Measurements from ENCODE around the gene TUBG2. TPM values are rescaled to one million over a fixed set of nuclear protein-coding genes. Genes with fewer than 3 reads are reported as not detected.
"Not testable (repeated sequence)": the region's sequence is repeated elsewhere in the genome, so short reads cannot be mapped to it uniquely, and the experiment has no call there.

Gene TUBG2
- total RNA-seq (19.9 TPM), polyA plus RNA-seq (ENCODE audit: insufficient read depth, low read depth, low replicate concordance) (39.9 TPM)
- long read RNA-seq, donor 1, result 0 reads
- long read RNA-seq, donor 2, partial matches to known transcripts, result 0 of 4 reads
- long read RNA-seq, donor 2, other reads (novel, unspliced or antisense), result 0 of 4 reads
- long read RNA-seq, donor 3, partial matches to known transcripts, result 0 of 3 reads
- long read RNA-seq, donor 3, other reads (novel, unspliced or antisense), result 0 of 3 reads
- long read RNA-seq, donor 4, transcript TUBG2-201 (11 exons, 1,761 nt), result major isoform, 5 of 5 reads
- long read RNA-seq, donor 4, partial matches to known transcripts, result 0 of 5 reads
- long read RNA-seq, donor 4, other reads (novel, unspliced or antisense), result 0 of 5 reads
- long read RNA-seq, donor 5, result 0 reads
- long read RNA-seq, donor 6, result 0 reads
- long read RNA-seq, donor 7, partial matches to known transcripts, result 12 of 23 reads
- long read RNA-seq, donor 7, other reads (novel, unspliced or antisense), result 7 of 23 reads
- long read RNA-seq, donor 8, partial matches to known transcripts, result 0 of 2 reads
- long read RNA-seq, donor 8, other reads (novel, unspliced or antisense), result 0 of 2 reads
- long read RNA-seq, donor 9, result 0 reads
- long read RNA-seq, donor 10, partial matches to known transcripts, result 0 of 3 reads
- long read RNA-seq, donor 10, other reads (novel, unspliced or antisense), result 0 of 3 reads

DNA sequence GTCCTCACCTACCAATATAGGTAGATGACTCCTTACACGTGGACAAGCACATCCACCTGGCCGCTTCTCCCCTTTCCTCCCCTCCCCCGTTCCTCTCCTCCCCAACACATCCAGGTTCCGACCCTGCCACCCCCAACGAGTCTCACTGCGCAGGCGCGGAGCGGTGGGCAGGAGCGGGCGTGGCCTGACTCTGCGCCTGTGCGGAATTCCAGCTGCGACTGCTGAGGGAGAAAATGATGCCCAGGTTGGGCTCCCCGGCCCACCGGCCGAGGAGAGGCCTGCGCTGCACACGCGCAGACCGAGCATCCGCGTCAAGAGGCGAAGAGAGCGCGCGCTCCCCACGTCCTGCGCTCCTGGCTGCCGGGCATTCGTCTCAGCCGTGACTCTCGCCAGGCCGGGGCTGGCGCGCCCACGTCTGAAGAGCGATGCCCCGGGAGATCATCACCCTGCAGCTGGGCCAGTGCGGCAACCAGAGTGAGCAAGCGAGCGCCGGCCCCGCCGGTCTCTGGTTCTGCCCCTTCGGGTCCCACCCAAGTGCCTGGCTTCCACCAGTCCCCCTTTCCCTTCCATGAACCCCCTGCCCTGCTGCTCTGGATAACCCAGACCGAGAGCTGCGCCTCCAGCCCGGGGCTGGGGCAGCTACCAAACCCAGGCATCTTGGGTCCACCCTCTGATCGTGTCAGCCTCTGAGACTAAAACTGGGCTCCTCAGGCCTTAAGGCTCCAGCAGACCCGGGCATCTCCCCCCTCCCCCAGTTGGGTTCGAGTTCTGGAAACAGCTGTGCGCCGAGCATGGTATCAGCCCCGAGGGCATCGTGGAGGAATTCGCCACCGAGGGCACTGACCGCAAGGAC is at the start of gene TUBG2:
TSS of gene TUBG2 (plus strand) at position 206 of the 853 bp plus-strand sequence. CDS start at position 426, 220 bp downstream.
- Histone ChIP-seq H3K36me3 (ENCODE audit: control insufficient read depth in 2 of 3, insufficient read depth in 3 of 3, low read length in 3 of 3) (peaks cover 0 to 3% (median 3%) of the 10 kb centered on the region in 3 donors), H3K27ac (ENCODE audit: low read depth in 2 of 2, low read length in 2 of 2) (peak within 1 kb of the TSS; percentile 45 to 82), H3K27me3 (ENCODE audit: control insufficient read depth, insufficient read depth, low read length) (no peaks in the 10 kb centered on the region), H3K9ac (ENCODE audit: low read length in 3 of 3) (peak within 1 kb of the TSS; percentile 37 to 75 (median 50)), H3K4me3 (ENCODE audit: low read length in 3 of 3) (peak within 1 kb of the TSS; percentile 61 to 87 (median 85)), H3K4me1 (ENCODE audit: control insufficient read depth in 2 of 3, insufficient read depth in 2 of 3, low read depth in 1 of 3, low read length in 3 of 3) (peaks cover 0 to 9% (median 8%) of the 10 kb centered on the region in 3 donors), H3K9me3 (ENCODE audit: control insufficient read depth in 2 of 3, insufficient read depth in 1 of 3, low read length in 3 of 3) (no peaks in the 10 kb centered on the region)
- intact Hi-C loops (cut with DNase I), result no loop called here
- FAIRE-seq, result no peak
- no peak for TF ChIP-seq CTCF (IDR thresholded peaks at IDR 0.05; ENCODE audit: borderline replicate concordance, extremely low read depth, insufficient read depth)
- peak; percentile 96 to 98 (median 97) for DNase-seq

GRCh38 chr17:42609814-42610801 is 49.0 kb upstream of the TUBG2 start:
- intact Hi-C loops (cut with DNase I); FAIRE-seq; H3K4me1 ChIP-seq (ENCODE audit: control insufficient read depth in 2 of 3, insufficient read depth in 2 of 3, low read depth in 1 of 3, low read length in 3 of 3); H3K9me3 ChIP-seq (ENCODE audit: control insufficient read depth in 2 of 3, insufficient read depth in 1 of 3, low read length in 3 of 3); H3K27me3 ChIP-seq (ENCODE audit: control insufficient read depth, insufficient read depth, low read length): not testable (repeated sequence)
- DNase-seq, result peak in 2 of 5 donors; percentile 60 to 87
- Histone ChIP-seq H3K9ac (ENCODE audit: low read length in 3 of 3) (peak overlapping the region; percentile 68 to 74 (median 73)), H3K4me3 (ENCODE audit: low read length in 3 of 3) (peak overlapping the region; percentile 75 to 93 (median 91)), H3K36me3 (ENCODE audit: control insufficient read depth in 2 of 3, insufficient read depth in 3 of 3, low read length in 3 of 3) (peaks cover 2 to 22% (median 14%) of the 10 kb centered on the region in 3 donors), H3K27ac (ENCODE audit: low read depth in 2 of 2, low read length in 2 of 2) (peak overlapping the region; percentile 8 to 51)

DNA sequence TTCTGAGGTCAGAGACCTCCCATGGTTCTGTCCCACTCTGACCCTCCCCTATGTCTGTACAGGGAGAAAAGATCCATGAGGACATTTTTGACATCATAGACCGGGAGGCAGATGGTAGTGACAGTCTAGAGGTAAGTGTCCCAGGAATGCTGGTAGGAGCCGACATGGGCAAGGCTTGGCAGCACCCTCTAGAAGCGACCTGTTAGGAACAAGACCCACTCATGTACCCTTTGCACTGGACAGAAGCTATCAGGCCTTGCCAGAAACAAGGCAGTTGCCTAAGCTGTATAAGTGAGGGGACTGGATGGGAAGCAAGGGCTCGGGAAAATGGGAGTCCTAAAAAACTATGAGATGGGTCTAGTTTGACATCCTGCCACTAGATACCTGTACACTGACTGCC is 47.1 kb upstream of the TUBG2 start:
- Histone ChIP-seq H3K9me3 (ENCODE audit: control insufficient read depth in 2 of 3, insufficient read depth in 1 of 3, low read length in 3 of 3) (no peaks in the 10 kb centered on the region), H3K4me3 (ENCODE audit: low read length in 3 of 3) (no peak overlapping the region), H3K36me3 (ENCODE audit: control insufficient read depth in 2 of 3, insufficient read depth in 3 of 3, low read length in 3 of 3) (peaks cover 2 to 25% (median 19%) of the 10 kb centered on the region in 3 donors), H3K9ac (ENCODE audit: low read length in 3 of 3) (no peak overlapping the region), H3K27me3 (ENCODE audit: control insufficient read depth, insufficient read depth, low read length) (no peaks in the 10 kb centered on the region), H3K27ac (ENCODE audit: low read depth in 2 of 2, low read length in 2 of 2) (no peak overlapping the region), H3K4me1 (ENCODE audit: control insufficient read depth in 2 of 3, insufficient read depth in 2 of 3, low read depth in 1 of 3, low read length in 3 of 3) (peaks cover 0 to 8% (median 6%) of the 10 kb centered on the region in 3 donors)
- no peak for TF ChIP-seq CTCF (IDR thresholded peaks at IDR 0.05; ENCODE audit: borderline replicate concordance, extremely low read depth, insufficient read depth)
- DNase-seq (no peak), FAIRE-seq (no peak)
- intact Hi-C loops (cut with DNase I), result no loop called here
